ENCODE data around the gene PAM16.
"Not testable (repeated sequence)": the region's sequence is repeated elsewhere in the genome, so short reads cannot be mapped to it uniquely, and the experiment has no call there.

Gene PAM16

DNA sequence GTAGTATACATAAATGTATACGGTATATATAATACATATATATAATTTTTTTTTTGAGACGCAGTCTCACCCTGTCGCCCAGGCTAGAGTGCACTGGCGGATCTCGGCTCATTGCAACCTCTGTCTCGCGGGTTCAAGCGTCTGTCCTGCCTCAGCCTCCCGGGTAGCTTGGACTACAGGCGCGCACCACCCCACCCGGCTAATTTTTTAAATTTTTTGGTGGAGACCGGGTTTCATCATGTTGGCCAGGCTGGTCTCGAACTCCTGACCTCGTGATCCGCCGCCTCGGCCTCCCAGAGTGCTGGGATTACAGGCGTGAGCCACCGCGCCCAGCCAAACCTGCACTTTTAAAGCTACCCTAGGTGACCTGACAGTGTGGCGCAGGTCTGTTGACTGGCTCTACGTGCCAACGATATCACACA, 745 bp downstream of the PAM16 start:
- DNase-seq: no peak

DNA sequence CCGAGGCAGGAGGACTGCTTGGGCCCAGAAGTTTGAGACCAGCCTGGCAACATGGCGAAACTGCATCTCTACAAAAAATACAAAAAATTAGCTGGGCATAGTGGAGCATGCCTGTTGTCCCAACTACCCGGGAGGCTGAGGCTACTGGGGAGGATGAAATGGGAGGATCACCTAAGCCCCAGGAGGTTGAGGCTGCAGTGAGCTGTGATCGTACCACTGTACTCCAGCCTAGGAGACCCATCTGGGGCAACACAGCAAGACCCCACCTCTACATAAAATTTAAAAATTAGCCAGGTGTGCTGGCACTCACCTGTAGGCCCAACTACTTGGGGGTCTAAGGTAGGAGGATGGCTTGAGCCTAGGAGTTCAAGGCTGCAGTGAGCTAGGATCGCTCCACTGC, 1.8 kb downstream of the PAM16 start:
- no peak for DNase-seq

DNA sequence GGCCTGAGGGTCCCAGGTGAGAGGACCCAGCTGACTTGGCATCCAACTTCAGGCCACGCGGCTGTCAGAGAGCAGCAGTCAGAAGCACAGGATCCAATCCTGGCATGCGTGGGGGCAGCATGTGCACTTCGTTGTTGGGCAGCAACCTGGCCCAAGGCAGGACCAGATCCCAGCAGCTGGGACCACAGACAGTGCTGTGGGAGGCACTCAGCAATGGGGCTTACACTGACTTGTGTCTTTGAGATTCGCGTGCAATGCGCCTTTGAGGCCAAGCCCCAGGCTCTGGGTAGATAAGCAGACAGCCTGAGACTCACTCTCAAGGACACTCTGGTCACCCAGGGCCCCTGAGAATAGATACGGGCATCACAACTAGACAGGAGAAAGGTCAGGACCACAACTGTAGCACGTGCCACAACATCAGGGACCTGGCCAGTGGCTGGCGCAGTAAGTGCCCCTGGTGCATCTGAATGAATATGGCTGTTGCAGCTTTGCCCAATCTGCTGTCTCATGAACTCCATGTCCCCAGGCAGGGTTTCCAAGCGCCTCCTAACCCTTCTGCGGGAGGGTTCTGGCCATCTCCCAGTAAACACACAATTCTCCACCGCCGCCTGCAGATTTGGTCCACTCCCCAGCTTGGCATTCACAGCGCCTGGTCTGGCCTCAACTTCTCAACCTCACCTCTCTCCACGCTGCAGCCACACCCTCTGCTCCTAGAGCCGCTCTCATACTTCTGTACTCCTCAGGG, 3.2 kb downstream of the PAM16 start:
- DNase-seq: no peak

DNA sequence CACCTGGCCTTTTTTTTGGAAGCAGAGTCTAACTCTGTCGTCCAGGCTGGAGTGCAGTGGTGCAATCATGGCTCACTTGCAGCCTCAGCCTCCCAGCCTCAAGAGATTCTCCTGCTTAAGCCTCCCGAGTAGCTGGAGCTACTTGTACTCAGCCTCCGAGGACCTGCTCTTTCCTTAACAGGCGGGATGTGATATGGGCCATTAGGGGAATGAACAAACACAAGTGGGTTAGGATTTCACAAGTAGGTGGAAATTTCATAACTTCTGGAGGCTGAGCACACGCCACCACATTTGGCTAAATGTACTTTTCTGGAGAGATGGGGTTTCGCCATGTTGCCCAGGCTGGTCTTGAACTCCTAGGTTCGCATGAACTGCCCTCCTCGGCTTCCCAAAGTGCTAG, 4.1 kb downstream of the PAM16 start:
- DNase-seq: no peak

DNA sequence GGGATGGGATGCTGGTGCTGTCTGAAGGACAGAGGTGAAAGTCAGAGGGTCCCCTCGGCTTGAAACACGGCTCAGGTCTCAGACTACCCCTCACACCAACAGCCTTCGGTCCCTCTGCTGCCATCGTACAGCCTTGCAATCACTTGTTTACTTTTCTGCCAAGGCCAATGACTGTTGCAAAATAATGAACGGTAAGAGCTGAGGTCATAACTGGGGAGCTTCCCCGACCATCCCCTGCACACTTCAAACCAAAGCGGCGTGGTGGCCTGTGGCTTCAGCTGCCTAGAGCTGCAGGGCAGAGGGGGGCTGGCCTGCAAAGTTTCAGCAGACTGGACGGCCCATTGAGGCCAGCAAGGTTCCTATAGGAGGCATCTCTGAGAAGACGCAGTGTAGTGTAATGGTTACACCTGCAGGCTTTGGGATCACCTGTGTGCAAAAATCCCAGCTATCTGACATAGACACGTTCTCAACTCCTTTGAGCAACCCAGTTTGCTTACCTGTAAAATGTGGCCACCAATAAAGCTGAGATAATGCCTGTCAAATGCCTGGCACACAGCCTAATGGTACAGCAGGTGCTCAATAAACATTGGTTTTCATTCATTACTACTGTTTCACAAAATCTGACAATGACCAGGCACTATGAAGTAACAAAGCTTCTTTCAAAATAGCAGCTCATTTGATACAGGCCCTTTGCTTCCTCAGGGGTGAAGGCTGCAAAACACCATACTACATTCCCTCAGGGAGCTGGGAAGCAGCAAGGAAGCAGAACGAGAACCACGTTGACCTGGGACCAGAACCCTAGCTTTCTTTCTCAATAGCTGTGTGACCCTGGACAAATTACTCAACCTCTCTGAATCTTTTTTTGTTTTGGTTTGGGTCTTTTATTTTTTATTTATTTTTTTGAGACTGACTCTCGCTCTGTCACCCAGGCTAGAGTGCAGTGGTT, 5.0 kb downstream of the PAM16 start:
- no peak for DNase-seq

DNA sequence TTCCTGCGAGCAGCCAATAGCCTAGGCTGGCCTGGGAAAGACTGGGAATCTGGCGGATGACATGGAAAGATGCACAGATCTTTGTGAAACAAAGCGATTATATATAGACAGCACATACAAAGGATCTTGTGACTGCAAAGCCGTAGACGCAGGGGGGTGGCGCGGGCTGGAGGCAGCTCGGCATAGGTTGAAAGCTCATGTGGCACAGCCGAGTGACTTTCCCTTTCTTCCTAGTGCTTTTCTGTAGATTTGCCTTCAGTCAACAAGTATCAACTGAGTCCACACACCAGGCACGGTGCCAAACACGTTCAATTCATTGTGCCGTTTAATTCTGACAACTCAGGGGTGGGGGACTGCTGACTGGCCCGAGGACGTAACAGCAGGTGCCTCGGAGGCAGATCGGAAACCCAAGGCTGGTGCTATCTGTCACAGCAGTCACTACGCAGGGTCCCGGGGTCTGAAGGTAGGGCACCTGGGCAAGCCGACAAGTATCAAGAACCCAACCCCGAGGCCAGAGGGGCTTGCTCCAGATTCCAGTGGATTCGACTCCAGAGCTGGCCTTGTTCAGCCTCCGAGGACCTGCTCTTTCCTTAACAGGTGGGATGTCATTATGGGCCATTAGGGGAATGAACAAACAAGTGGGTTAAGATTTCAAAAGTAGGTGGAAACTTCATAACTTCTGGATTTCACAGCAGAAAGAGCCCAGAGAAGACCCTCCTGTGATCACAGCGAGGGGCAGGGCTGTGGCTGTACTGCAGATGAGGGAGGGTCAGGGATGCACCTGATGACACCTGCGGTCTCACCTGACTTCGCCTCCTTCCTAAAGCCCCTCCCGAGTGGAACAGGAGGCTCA, 5.9 kb downstream of the PAM16 start:
- DNase-seq: no peak

DNA sequence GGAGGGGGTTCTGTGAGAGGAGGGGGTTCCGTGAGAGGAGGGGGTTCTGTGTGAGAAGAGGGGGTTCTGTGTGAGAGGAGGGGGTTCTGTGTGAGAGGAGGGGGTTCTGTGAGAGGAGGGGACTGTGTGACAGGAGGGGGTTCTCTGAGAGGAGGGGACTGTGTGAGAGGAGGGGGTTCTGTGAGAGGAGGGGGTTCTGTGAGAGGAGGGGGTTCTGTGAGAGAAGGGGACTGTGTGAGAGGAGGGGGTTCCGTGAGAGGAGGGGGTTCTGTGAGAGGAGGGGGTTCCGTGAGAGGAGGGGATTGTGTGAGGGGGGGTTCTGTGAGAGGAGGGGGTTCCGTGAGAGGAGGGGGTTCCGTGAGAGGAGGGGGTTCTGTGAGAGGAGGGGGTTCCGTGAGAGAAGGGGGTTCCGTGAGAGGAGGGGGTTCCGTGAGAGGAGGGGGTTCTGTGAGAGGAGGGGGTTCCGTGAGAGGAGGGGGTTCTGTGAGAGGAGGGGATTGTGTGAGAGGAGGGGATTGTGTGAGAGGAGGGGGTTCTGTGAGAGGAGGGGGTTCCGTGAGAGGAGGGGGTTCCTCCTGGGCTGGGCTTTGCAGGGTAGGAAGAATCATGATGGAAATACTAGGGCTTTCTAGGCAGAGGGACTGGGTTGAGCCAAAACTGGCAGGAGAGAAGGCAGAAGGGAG, 6.7 kb downstream of the PAM16 start:
- DNase-seq: not testable (repeated sequence)

DNA sequence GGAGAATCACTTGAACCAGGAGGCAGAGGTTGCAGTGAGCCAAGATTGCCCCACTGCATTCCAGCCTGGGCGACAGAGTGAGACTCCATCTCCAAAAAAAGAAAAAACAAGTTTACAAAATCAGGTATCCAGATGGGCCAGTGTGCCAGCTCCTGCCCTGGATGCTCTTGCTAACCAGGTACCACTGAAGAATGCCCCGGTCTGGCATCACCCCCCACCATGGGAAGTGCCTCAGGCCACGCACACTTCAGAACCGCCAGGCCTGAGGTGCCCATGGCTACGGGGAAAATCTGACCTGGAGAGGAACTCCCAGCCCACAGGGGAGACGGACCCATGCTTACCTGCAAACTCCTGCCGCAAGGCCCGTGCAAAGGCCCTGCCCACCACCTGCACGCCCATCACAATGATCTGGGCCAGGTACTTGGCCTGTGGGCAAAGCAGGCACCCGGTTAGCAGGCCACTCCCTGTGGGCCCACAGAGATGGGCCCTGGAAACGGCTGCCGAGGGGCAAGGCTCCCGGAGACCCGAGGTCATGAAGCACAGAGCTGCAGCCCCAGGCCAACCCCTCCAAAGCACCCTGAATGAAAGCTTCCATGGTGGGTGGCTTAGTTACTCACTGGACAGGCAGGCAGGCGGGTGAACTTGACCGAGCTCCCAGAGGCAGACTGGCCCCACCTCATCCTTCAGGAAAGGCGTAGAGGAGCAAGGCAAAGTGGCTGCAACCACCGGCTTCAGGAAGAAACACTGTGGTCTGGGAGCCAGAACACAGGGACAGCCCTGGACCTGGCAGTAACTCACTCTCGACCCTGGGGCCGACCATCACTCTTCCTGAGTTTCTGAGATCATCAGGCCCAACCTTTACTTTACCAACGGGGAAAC, 8.0 kb downstream of the PAM16 start:
- DNase-seq: no peak

DNA sequence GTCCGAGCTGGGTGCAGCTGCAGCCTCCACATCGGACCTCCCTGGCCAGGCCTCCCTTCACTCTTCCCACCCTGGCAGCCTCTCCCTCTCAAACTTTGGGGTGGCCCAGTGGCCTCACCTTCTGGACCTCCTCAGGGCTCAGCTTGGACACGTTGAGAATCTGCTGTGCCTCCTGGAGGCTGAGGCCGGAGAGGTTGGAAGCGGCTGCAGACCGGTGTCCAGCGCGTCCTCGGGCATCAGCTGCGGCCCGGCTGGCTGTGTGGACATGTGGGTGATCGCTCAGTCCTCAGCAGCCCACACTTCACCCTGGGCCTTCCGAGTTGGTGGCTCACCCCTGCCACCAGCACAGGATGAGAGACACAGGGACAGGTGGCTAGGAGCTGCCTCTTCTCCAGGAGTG, 9.9 kb downstream of the PAM16 start:
- no peak for DNase-seq

DNA sequence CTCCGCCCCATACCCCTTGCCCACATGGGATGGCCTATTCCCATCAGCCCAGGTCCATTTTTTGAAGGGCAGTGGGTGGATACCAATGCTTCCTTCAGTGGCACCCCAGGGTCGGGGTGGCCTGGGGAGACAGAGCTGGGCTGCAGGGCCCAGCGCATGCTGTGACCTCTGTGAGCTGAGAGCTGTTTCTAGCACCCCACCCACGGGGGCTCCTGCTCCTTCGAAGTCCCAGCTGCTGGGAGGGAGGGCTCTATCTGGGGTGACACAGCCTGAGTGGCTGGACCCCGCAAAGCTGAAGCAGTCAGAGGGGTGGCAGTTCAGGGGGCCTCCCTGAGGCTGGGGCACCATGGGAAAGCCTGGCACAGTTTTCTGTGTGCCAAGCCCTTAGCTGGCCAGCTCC, 10.7 kb downstream of the PAM16 start:
- no peak for DNase-seq

DNA sequence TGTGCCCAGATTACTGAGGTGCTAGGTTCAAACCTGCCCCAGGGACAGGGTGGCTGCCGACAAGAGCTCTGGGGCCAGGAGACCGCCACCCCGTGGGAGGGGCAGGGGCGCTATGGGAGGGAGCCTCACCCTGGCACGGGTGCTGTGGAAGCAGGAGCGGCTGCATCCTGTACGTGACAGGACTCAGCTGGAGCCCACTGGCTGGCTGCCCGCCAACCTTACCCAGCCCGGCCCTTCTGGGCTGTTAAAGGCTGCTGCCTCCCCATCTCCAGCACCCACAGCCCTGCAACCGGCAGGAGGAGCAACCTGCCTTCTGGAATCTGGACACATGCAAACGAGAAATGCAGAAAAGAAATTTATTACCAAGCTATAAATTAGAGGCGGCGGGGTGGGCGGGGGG, 11.2 kb downstream of the PAM16 start:
- DNase-seq: no peak

DNA sequence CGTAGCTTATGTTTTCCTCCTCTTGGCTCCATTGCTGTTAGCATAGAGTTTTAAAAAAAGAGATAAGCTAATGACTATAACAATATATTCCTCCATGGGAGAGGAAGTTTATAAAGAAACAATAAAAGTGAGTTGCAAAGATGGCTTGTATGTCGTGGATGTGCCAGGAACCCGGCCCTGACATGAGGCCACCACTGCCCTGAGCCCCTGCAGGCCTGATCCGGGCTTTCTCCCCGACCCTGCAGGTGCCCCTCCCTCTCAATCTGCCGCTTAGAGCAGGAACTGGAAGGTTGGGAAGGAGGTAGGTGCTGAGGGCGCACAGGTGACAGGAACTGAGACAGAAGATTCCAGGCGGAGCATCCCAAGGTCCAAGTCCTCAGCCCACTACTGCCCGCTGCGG, 11.7 kb downstream of the PAM16 start:
- no peak for DNase-seq

DNA sequence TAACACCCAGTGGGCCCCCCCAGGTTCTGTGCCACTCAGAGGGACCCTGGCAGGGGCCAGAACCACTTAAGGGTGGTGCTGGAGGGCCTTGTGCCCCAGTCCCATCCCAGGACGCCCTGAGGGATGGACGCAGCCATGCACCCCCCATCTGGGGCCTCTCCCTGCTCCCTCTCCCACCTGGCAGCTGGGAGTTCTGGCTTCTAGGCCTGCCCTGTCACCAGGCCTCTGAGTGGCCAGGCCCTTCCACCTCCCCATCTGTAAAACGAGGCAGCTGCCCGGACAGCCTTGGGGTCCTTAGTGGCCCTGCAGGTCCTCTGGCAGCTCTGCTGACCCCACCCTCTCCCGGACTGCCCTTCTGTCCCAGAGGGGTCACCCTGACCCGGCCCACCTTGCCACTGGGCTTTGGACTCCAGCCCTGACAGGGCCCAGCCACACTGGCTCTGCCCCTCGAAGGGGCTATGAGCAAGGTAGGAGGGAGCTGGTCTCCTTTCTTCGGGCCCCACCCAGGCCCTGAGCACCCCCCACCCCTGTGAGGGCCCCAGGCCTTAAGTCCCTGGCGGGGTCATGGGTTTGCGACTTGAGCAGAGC, 12.3 kb downstream of the PAM16 start:
- no peak for DNase-seq

DNA sequence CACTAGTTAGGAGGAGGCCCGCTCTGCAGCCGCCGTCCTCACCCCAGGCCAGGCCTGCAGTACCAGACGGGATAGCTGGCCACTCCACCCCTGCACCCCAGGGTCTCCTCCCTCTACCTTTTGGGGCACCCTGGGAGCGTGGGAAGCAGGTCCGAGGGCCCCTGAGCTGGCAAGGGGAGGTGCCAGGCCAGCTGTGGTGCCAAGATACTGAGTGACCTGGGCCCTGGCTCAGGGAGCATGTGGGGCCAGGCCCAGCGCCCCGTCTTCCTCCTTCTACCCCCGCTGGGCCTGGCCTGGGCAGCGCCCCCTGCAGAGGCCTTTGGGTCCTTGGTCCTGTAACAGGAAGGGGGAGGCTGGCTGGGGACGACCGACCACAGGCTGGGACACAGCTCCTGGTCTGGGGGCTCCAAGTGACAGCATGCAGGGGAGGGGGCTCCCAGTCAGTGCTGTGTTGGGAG, 13.0 kb downstream of the PAM16 start:
- no peak for DNase-seq

DNA sequence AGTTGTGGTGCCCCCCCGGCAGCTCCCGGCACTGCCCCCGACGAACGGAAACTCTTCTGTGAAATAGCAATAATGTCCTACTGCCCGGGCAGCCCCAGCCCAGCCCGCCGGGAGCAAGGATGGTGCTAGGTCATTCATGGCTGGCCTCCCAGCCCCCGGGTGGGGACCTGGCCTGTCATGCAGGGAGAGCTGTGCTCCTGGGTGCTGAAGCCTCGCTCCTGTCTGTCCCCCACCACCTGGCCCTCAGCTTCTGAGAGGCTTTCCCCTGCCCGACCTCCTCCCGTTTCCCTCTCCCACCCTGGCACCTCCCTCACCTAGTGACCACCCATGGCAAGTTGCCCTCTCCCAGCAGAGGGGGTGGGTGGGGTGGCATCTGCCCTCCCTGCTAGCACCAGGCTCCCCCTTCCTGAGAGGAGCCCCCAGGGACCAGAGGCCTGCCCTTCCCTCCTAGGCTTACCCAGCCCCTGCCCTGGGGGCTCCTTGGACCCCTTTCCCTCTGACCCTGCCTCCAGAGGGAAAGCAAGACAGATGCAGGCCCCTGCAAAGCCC, 13.5 kb downstream of the PAM16 start:
- no peak for DNase-seq

DNA sequence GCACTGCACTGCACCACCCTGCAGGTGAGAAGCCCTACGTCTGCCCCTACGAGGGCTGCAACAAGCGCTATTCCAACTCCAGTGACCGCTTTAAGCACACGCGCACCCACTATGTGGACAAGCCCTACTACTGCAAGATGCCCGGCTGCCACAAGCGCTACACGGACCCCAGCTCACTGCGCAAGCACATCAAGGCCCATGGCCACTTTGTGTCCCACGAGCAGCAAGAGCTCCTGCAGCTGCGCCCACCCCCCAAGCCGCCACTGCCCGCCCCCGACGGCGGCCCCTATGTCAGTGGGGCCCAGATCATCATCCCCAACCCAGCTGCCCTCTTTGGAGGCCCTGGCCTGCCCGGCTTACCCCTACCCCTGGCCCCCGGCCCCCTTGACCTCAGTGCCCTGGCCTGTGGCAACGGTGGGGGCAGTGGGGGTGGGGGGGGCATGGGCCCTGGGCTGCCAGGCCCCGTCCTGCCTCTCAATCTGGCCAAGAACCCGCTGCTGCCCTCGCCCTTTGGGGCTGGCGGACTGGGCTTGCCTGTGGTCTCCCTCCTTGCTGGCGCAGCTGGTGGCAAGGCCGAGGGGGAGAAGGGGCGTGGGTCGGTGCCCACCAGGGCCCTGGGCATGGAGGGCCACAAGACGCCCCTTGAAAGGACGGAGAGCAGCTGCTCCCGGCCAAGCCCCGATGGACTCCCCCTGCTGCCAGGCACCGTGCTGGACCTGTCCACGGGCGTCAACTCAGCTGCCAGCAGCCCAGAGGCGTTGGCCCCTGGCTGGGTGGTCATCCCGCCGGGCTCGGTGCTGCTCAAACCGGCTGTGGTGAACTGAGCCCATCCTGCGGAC, 14.2 kb downstream of the PAM16 start:
- DNase-seq: no peak

DNA sequence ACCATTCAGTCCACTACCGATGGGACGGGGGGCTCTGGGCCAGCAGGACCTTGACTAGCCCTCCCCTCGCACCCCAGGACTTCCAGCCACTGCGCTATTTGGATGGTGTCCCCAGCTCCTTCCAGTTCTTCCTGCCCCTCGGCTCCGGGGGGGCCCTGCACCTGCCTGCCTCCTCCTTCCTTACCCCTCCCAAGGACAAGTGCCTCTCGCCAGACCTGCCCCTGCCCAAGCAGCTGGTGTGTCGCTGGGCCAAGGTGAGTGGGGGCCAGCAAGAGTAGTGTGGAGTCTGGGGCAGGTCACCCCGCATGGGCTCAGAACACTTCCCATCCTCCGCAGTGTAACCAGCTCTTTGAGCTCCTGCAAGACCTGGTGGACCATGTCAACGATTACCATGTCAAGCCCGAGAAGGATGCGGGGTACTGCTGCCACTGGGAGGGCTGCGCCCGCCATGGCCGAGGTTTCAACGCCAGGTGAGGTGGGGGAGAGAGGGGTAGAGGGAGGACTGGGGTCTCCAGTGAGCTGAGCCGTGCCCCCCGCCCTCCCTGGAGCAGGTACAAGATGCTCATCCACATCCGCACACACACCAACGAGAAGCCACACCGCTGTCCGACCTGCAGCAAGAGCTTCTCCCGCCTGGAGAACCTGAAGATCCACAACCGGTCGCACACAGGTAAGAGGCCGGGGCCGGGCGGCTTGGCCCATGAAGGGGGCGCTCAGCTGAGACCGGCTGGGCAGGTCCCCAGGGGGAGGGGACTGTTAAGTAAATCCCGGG, 16.2 kb downstream of the PAM16 start:
- DNase-seq: no peak

DNA sequence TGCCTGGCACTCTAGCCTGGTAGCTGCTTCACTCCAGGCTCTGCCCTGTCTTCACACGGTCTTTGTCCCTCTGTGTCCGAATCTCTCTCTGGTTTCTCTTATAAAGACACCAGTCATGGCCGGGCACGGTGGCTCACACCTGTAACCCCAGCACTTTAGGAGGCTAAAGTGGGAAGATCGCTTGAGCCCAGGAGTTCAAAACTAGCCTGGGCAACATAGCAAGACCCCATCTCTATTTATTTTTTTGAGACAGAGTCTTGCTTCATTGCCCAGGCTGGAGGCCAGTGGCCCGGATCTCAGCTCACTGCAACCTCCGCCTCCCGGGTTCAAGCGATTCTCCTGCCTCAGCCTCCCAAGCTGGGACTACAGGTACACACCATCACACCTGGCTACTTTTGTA, 17.4 kb downstream of the PAM16 start:
- DNase-seq: not testable (repeated sequence)

DNA sequence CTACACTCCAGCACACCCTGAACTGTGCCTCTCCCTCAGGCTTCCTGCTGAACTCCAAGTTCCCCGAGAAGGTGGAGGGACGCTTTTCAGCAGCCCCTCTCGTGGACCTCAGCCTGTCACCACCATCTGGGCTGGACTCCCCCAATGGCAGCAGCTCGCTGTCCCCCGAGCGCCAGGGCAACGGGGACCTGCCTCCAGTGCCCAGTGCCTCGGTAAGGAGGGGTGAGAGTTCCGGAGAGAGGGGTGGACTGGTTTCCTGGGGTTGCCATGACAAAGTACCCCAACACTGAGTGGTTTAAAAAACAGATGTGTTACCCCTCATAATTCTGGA, 17.8 kb downstream of the PAM16 start:
- no peak for DNase-seq

Data from activated effector memory CD4-positive, alpha-beta T cell treated with Interleukin-2 at 50 U/mL for 16 hours (primary cell).